HG02571 (cell line): Measurements from ENCODE around the gene A1BG.
"Not testable (repeated sequence)": the region's sequence is repeated elsewhere in the genome, so short reads cannot be mapped to it uniquely, and the experiment has no call there.

Experiments
- ATAC-seq: cut with Tn5 transposase; IDR thresholded peaks from one replicate; pipeline ENCODE4 v1.9.1; 2021; ENCODE audit warnings: mild to moderate bottlenecking, moderate library complexity; ENCODE audit not compliant: unreplicated experiment

A1BG gene

DNA sequence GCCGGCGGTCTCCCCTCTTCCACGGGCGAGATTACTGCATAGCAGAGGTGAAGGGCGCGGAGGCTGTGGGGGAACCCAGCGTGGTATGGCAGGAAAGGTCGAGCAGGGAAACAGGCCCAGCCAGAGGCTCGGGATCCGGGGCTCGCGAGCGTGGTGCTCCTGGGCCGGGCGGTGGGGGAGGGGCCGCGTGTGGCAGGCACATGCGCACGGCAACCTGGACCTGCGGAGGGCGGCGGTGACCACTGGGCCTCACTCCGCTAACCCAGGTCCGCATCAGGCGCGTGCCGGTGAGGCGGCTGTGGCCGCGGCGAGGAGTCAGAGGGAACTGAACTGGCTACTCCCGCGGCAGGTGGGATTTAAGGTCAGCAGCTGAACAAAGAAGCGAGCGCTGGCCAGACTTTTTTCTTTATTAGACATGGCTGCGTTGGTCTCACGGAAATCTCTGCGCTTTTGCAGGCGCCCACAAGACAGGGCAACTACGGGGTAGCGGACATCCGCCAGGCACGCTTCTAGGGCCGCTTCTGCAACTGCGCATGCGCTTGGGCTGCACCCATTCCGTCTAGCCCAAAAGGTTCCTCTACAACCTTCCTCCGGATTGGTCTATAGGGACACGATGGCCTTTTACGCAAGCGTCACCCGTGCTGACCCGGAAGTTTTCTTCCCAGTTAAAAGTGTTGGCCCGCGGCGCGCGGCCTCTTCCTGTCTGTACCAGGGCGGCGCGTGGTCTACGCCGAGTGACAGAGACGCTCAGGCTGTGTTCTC lies 33.5 kb upstream of the A1BG start, which contains the start of gene RPS5:
Gene RPS5, plus strand, starts transcription at position 694 of the 762 bp plus-strand sequence. CDS start 869 bp downstream, outside the sequence.
- ATAC-seq: peak; percentile 84

DNA sequence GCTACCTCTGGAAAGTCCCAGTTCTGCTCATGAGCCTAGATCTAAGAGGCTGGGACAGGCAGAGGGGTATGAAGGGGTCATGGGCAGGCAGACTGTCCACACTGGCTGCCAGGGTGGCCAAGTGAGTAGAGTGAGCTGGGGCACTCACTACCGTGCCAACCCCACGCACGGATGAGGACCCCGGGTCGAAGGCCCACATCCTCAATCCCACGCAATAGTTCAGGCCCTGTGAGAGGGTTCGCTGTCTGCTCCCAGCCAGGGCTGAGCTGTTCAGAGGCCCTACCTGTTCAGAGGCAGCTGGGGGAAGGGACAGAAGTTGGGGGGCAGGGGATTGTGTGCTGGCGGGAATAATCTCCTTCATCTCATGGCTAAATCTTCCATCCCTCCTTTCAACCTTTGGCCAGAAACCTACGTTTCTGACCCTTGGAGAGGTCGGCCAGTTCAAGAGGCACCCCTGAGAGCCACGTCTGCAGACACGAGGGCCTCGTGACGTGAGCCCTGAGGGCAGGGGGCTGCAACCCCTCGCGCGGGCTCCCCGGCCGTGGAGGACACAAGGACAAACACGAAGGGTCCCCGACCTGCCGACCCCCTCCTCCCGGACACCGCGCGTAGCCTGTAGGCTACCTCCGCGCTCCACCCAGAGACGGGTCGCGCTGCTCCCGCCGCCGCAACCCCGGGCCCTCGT lies 32.7 kb upstream of the A1BG start:
- ATAC-seq: peak; percentile 4

DNA sequence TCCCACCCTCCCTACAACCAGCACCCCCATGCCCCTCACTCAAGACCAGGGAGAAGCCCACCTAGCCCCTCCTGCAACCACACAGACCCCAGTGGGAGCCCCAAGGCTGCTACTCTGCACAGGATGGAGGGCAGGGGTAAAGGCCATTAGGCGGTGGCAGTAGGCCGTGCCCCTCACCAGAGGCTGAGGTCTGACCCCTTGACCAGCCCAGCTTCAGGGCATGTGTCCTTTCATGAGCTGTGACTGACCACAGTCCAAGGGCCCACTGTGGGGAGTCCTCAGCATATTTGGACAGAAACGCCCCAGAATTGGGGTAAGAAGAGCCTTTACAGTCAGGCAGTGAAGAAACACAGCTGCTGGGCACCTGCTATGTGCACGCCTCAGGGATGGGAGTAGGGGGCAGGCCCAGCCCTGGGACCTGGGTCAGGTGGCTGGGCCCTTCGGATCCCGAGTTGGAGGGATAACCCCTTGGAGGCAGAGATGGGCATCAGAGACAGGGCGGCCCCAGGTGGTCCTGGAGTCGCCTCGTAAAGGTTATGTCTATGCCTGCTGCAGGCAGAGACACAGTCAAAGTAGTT lies 32.1 kb upstream of the A1BG start:
- ATAC-seq: no peak

DNA sequence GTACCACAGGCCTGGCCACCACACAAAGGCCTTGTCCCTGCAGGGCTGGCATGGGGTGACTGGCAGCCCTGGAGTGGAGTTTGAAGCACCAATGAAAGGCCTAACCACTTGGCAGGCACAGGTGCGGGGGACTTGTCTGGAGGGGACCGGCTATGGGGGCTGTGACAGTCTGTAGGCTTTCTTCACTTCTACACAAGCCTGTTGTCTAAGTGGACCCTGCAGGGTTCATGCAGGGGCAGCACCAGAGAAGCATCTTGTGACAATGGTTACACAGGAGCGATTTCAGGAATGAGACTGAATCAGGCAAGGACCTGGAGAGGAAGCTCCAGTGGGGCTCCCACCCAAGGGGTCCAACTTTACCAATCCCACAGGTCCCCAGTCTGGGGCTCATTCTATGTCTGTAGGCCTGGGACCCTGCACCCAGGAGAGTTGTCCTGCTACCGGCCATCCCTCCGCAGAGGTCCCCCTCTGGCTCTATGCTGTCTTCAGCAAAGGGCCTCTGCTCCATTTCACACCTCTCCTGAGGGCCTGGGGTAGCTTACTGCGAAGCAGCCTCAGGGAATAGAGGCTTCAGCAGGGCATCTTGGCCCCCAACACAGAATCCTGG lies 29.8 kb upstream of the A1BG start:
- no peak for ATAC-seq

GRCh38 chr19:58381460-58382212 lies 28.3 kb upstream of the A1BG start:
- no peak for ATAC-seq

- peak; percentile 78 for ATAC-seq
Measured at GRCh38 chr19:58380662-58381459, 27.6 kb upstream of the A1BG start, which contains the start of gene ZNF837. TSS of gene ZNF837 (minus strand) at chr19:58381030. CDS start at chr19:58369332, 11,698 bp downstream.

- peak; percentile 0 for ATAC-seq
Measured at GRCh38 chr19:58380037-58380661, 26.9 kb upstream of the A1BG start.

GRCh38 chr19:58379246-58379645 lies 26.0 kb upstream of the A1BG start:
- ATAC-seq: no peak

- not testable (repeated sequence) for ATAC-seq
Measured at GRCh38 chr19:58376724-58377123, 23.4 kb upstream of the A1BG start.

- no peak for ATAC-seq
Measured at GRCh38 chr19:58374200-58374599, 20.9 kb upstream of the A1BG start.

GRCh38 chr19:58372311-58373133 lies 19.2 kb upstream of the A1BG start:
- ATAC-seq: no peak

DNA sequence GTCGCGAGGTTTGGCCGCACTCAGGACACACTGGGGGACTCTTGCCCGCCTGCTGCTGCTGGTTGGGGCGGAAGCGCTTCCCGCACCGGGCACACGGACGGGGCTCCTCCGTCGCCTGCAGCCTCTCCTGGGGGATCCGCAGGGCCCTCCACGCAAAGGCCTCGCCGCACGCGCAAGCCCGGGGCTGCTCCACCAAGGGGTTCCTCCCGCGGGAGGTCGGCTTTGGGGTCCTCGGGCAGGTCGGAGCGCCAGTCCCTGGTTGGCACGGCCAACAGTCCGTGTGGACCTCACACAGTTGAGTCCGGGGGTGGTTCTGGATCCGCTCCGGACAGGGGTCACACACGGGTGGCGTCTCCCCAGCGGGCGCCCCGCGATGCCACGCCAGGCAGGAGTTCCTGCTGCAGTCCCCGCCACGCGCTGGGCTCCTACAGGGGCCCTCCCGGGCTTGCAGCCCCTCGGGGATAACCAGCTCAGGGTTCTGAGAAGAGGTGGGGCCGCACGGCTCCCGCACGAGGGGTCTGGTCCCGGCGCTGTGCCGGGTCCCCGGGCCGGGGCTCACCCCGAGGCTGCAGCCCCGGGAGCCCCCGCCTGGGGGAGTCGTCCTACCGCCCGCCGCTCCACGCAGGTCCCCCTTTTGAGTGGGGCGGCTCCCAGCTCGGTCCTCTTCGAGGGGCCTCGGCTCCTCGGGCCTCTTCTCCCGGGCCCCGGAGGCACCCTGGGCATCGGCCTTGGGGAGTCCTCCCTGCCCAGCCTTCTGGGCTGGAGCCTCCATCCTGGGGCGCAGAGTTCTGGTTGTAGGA lies 15.5 kb upstream of the A1BG start:
- ATAC-seq: no peak

- ATAC-seq: no peak
Measured at GRCh38 chr19:58367698-58368454, 14.6 kb upstream of the A1BG start.

DNA sequence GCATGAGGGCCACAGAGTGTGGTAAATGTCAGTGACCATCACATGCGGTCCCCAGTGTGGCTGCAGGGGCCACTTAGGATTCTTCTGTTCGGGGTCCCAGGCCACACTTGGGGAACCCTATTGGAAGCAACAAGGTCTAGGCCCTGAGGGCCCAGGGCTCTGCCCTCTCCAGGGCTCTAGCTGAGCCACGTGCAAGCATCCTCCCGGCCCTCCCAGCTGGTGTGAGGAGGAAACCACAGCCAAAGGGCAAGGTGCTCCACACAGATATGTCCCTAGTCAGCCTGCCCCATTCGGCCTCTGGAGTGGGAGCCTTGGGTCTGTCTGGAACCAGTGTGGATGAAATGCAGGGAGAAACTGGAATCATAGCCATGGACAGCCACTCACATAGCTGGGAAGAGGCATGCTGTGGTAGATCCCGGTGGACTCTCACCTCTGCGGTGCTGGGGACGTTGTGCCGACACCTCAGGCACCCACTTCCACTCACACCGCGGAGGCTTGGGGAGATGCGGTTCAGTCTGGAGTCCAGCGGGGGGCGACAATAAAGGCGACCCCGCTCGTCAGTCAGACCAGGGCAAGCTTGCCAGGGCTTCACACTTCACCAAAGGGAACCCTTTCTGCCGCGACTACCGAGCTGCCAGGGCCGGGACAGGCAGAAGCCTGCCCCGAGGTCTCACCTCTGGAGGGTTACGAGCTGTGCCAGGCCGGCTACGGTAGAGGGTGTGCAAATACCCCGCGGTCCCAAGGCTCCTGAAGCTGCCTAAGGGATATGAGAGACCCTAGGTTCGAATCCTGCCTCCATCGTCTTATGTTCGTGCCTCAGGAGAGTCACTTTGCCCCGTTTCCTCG lies 13.5 kb upstream of the A1BG start:
- ATAC-seq: no peak

DNA sequence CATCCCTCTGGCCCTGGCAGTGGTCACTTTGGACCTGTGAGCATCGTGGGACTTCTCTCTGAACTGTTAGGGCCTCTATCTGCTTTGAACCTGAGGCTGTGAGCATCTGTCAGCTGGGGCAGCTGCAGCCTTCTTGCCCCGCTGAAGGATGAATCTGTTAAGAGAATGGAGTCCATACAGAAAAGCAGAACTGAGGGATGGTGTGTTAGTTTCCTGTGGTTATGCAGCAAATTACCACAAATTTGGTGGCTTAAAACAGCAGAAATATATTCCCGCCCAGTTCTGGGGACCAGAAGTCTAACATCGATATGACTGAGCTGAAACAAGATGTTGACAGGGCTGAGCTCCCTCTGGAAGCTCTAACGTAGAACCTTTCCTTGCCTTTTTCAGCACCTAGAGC lies 10.9 kb upstream of the A1BG start:
- no peak for ATAC-seq
